CD4-positive, alpha-beta T cell (primary cell): Measurements from ENCODE around the gene COPZ1. TPM values are rescaled to one million over a fixed set of nuclear protein-coding genes. Genes with fewer than 3 reads are reported as not detected.

Experiments
- ATAC-seq: fragments of 200-7000 bp; cut with Tn5 transposase; one replicate; pipeline ENCODE4 v1.10.0; 2022; ENCODE audit warnings: mild to moderate bottlenecking; ENCODE audit not compliant: poor library complexity
- CTCF ChIA-PET: fragments of 350-600 bp; sonication (Branson Sonifier 250); formaldehyde crosslinking; loops from one replicate; lab custom pipeline; 2021; ENCODE audit warnings: antibody characterized with exemption, inconsistent platforms; lab: Charles Lee
- POLR2A ChIA-PET: fragments of 350-600 bp; sonication (Branson Sonifier 250); formaldehyde crosslinking; loops from one replicate; lab custom pipeline; 2021; ENCODE audit warnings: antibody characterized with exemption, inconsistent platforms; lab: Charles Lee
- DNase-seq, 14 experiments: peaks; one replicate each; pipeline ENCODE4 v3.0.0-alpha.2; 2013 to 2020; ENCODE audit warnings: mixed read lengths in 2 of 14
- H3K27ac ChIP-seq, 2 donors: one replicate each; pipeline versions ENCODE4 v1.5.1 to v1.7.0; 2013; ENCODE audit warnings: low read length in 2 of 2, low read depth in 1 of 2, mild to moderate bottlenecking in 1 of 2
- H3K27me3 ChIP-seq, 2 experiments: 1 replicate in 1 of 2; 2 replicates in 1 of 2; pipeline versions ENCODE4 v1.6.1 to v1.7.0; 2013; ENCODE audit warnings: low read length in 2 of 2, control low read depth in 1 of 2, mild to moderate bottlenecking in 1 of 2, moderate library complexity in 1 of 2; ENCODE audit not compliant: insufficient read depth in 2 of 2, control insufficient read depth in 1 of 2
- H3K36me3 ChIP-seq: one replicate; pipeline ENCODE4 v1.6.1; 2013; ENCODE audit warnings: low read length, control low read depth; ENCODE audit not compliant: insufficient read depth
- H3K4me1 ChIP-seq: one replicate; pipeline ENCODE4 v1.6.1; 2013; ENCODE audit warnings: low read length, control low read depth; ENCODE audit not compliant: insufficient read depth
- H3K4me3 ChIP-seq: one replicate; pipeline ENCODE4 v1.5.1; 2013; ENCODE audit warnings: mild to moderate bottlenecking, low read length, moderate library complexity
- H3K9me3 ChIP-seq, 2 experiments: 1 replicate in 1 of 2; 2 replicates in 1 of 2; pipeline versions ENCODE4 v1.6.1 to v1.7.0; 2013; ENCODE audit warnings: low read length in 2 of 2, mild to moderate bottlenecking in 2 of 2, control low read depth in 1 of 2, moderate library complexity in 1 of 2; ENCODE audit not compliant: control insufficient read depth in 1 of 2, insufficient read depth in 1 of 2
- H3K27ac Mint-ChIP-seq: one replicate; pipeline ENCODE4 v1.8.0; 2020; ENCODE audit warnings: mixed read lengths
- H3K27me3 Mint-ChIP-seq: one replicate; pipeline ENCODE4 v1.8.0; 2021; ENCODE audit warnings: mixed read lengths
- H3K36me3 Mint-ChIP-seq: one replicate; pipeline ENCODE4 v1.8.0; 2021; ENCODE audit warnings: low read depth, mixed read lengths
- H3K4me1 Mint-ChIP-seq: one replicate; pipeline ENCODE4 v1.8.0; 2021; ENCODE audit warnings: low read depth, mixed read lengths
- H3K4me3 Mint-ChIP-seq: one replicate; pipeline ENCODE4 v1.8.0; 2020; ENCODE audit warnings: mild to moderate bottlenecking, mixed read lengths
- H3K9me3 Mint-ChIP-seq: one replicate; pipeline ENCODE4 v1.8.0; 2020; ENCODE audit warnings: mixed read lengths
- CTCF ChIP-seq: fragments of 200-600 bp; IDR thresholded peaks from one replicate; pipeline ENCODE4 v1.8.0; 2022; ENCODE audit warnings: antibody characterized with exemption, mild to moderate bottlenecking
- intact Hi-C, 2 experiments: fragments of 100-400 bp; cut with DNase I in 1 of 2; cut with micrococcal nuclease in 1 of 2; formaldehyde crosslinking; loops; one replicate each; pipeline versions ENCODE4 v1.15.1 to v1.9.0; 2023 to 2025; cut with DNase I, micrococcal nuclease
- total RNA-seq, 174 experiments: library from RNA in 2 of 174; stranded (reverse) in 2 of 174; gene quantifications; one replicate each; pipeline ENCODE4 v1.2.3 and lab custom pipeline; 2021 to 2026

The COPZ1 gene
- total RNA-seq, 2 experiments from 2014 or later: 31.2 to 33.9 TPM

GRCh38 chr12:54358945-54359761, 34.2 kb downstream of the COPZ1 start:
- peaks cover 11% of the 10 kb centered on the region for H3K4me1 Mint-ChIP-seq
- ChIA-PET CTCF (interaction anchor here (1.2 to 3.3 kb wide), 9 partner anchors 9 to 145 kb away, joined by 3 to 23 read pairs (median 6); partner anchors contain the start of genes COPZ1 and HNRNPA1), POLR2A (interaction anchor here (0.6 to 3.4 kb wide), 30 partner anchors 9 to 632 kb away, joined by 3 to 82 read pairs (median 4); partner anchors contain the start of genes CBX5, COPZ1 and HNRNPA1)
- H3K9me3 Mint-ChIP-seq: no peaks in the 10 kb centered on the region
- intact Hi-C loops: loop anchor here (1.0 to 2.0 kb wide), 3 partner anchors 22 to 78 kb away; partner anchors contain the start of genes CBX5 (in 1 of the 2), COPZ1 (in 1 of the 2) and HNRNPA1 (in 1 of the 2)
- no peaks in the 10 kb centered on the region for H3K36me3 ChIP-seq
- no peaks in the 10 kb centered on the region for H3K36me3 Mint-ChIP-seq
- no peak overlapping the region for H3K4me3 Mint-ChIP-seq
- no peak for TF ChIP-seq CTCF
- DNase-seq (peak; percentile 83 to 99 (median 88)), ATAC-seq (peak; percentile 90)
- no peak overlapping the region for H3K27ac Mint-ChIP-seq
- H3K9me3 ChIP-seq: no peaks in the 10 kb centered on the region
- no peaks in the 10 kb centered on the region for H3K27me3 ChIP-seq
- peak overlapping the region; percentile 78 for H3K4me3 ChIP-seq
- H3K27ac ChIP-seq: peak overlapping the region; percentile 85 to 93
- H3K27me3 Mint-ChIP-seq: no peaks in the 10 kb centered on the region
- H3K4me1 ChIP-seq: peaks cover 47% of the 10 kb centered on the region

DNA sequence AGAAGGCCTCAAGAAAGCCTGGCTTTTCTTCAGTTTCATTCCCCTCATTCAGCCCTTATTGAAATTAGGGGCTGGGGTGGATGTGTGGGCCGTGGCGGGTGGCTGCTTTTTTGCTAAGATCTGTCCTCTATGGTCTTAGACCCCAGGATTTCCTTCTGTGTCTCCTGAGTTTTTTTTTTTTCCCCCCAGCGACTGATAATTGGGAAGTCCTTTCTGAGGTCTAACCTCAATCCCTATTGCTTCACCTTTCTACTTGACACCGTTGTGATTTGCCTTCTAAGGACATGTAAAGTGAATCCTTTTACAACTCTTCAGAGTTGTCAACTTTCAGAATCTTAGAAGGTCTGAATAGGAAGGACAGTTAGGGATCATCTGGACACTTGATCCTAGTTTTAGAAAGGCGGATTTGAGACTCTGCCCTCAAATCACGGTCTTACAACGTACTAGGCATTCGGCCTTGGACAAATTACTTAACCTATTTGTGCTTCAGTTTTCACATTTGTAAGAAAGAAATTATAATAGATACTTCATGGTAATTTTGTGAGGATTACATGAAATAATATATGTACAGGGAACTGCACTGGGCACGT, 34.9 kb downstream of the COPZ1 start:
- Histone ChIP-seq H3K27ac (peak overlapping the region; percentile 78 to 93), H3K36me3 (no peaks in the 10 kb centered on the region), H3K27me3 (no peaks in the 10 kb centered on the region), H3K9me3 (no peaks in the 10 kb centered on the region), H3K4me1 (peaks cover 53% of the 10 kb centered on the region), H3K4me3 (peak overlapping the region; percentile 78)
- no peaks in the 10 kb centered on the region for H3K9me3 Mint-ChIP-seq
- POLR2A ChIA-PET: interaction anchor here (0.8 to 3.4 kb wide), 26 partner anchors 9 to 200 kb away, joined by 3 to 82 read pairs (median 4); partner anchors contain the start of genes CBX5, COPZ1 and HNRNPA1
- intact Hi-C loops: loop anchor here (1.0 to 10.0 kb wide), 7 partner anchors 23 to 355 kb away; partner anchors contain the start of genes CBX5 (in 1 of the 2), COPZ1 (in 1 of the 2), HNRNPA1 (in 1 of the 2) and HOXC8 (in 1 of the 2)
- no peaks in the 10 kb centered on the region for H3K36me3 Mint-ChIP-seq
- TF ChIP-seq CTCF: no peak
- no peak overlapping the region for H3K4me3 Mint-ChIP-seq
- H3K27me3 Mint-ChIP-seq: no peaks in the 10 kb centered on the region
- ATAC-seq (no peak), DNase-seq (no peak)
- no peak overlapping the region for H3K27ac Mint-ChIP-seq
- CTCF ChIA-PET: interaction anchor here (1.2 to 3.3 kb wide), 8 partner anchors 9 to 108 kb away, joined by 3 to 23 read pairs (median 8); partner anchors contain the start of genes COPZ1 and HNRNPA1
- peaks cover 18% of the 10 kb centered on the region for H3K4me1 Mint-ChIP-seq
